GM12865 (cell line): ENCODE data around the gene C9orf57.

Experiments
- DNase-seq: peaks from one replicate; pipeline ENCODE4 v3.0.0; 2010; ENCODE audit warnings: low read depth
- H3K4me3 ChIP-seq: 2 replicates; pipeline ENCODE4 v1.5.1; 2011; ENCODE audit warnings: mild to moderate bottlenecking, low read depth, low read length, control low read depth
- TF ChIP-seq, protein P1 (sequence below): IDR thresholded peaks from 2 replicates; pipeline ENCODE4 v1.5.1; 2011; ENCODE audit warnings: low read length, control low read depth, low read depth, inconsistent platforms; ENCODE audit not compliant: insufficient read depth; ENCODE audit errors: missing control alignments

C9orf57 gene

DNA sequence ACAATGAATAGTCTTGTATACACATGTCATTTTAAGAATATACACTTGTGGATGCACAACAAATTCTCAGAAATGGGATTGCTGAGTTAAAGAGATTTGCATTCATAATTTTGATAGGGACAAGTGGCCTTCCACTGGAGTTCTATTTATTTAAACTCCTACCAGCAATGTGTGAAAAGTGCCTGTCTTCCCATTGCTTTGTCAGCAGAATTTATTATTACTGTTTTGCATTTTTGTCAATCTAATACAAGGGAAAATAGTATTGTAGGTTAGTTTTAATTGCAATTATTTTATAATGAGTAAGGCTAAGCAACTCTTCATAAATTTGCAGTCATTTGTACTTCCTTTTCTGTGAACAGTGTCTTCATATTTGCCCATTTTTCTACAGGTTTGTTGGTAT is 55.0 kb downstream of the C9orf57 start:
- TF ChIP-seq, protein P1, sequence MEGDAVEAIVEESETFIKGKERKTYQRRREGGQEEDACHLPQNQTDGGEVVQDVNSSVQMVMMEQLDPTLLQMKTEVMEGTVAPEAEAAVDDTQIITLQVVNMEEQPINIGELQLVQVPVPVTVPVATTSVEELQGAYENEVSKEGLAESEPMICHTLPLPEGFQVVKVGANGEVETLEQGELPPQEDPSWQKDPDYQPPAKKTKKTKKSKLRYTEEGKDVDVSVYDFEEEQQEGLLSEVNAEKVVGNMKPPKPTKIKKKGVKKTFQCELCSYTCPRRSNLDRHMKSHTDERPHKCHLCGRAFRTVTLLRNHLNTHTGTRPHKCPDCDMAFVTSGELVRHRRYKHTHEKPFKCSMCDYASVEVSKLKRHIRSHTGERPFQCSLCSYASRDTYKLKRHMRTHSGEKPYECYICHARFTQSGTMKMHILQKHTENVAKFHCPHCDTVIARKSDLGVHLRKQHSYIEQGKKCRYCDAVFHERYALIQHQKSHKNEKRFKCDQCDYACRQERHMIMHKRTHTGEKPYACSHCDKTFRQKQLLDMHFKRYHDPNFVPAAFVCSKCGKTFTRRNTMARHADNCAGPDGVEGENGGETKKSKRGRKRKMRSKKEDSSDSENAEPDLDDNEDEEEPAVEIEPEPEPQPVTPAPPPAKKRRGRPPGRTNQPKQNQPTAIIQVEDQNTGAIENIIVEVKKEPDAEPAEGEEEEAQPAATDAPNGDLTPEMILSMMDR = no peak
- no peak for DNase-seq

More for the DNA sequence above, 55.0 kb downstream of the C9orf57 start:
- no peak overlapping the region for H3K4me3 ChIP-seq
